ENCODE data around the gene MEG3. TPM values are rescaled to one million over a fixed set of nuclear protein-coding genes. Genes with fewer than 3 reads are reported as not detected.

The MEG3 gene
- 320 and 436 TPM in 2 replicates for total RNA-seq

GRCh38 chr14:100825713-100826331, at the start of gene MEG3:
TSS of gene MEG3 (plus strand) at chr14:100826118.

GRCh38 chr14:100903672-100904185, 77.8 kb downstream of the MEG3 start, which contains the start of gene RTL1:
TSS of gene RTL1 (minus strand) at chr14:100903722. CDS start at chr14:100884788, 18,934 bp downstream.

Other genes starting within 250 kb of the MEG3 start
- gene BEGAIN, start 238.7 kb upstream of the MEG3 start, total RNA-seq = under 0.01 and 0.88 TPM in 2 replicates
- under 0.01 TPM in 1 of 2 replicates, not detected in the other for gene DLK1, start 99.2 kb upstream of the MEG3 start, total RNA-seq
- gene RTL1, start 77.6 kb downstream of the MEG3 start, total RNA-seq = under 0.01 and 0.09 TPM in 2 replicates

All from smooth muscle cell of the umbilical artery (primary cell).